Panc1 (cell line): ENCODE results near the gene CD44. TPM values are rescaled to one million over a fixed set of nuclear protein-coding genes. Genes with fewer than 3 reads are reported as not detected.
A peak's percentile ranks its signal among the peaks of the same experiment; 100 is the strongest.

Source experiments
- ATAC-seq: fragments of 200-7000 bp; cut with Tn5 transposase; 2 replicates; pipeline ENCODE4 v1.9.1; 2020; ENCODE audit warnings: mild to moderate bottlenecking, moderate library complexity
- BruUV-seq: library from RNA; stranded (reverse); fragments of 400-500 nt; replicated peaks from 2 replicates; lab custom pipeline; 2021; lab: Mats Ljungman, UMichigan
- CTCF ChIA-PET: fragments of 300-600 bp; sonication (Branson Sonifier 250); formaldehyde crosslinking; loops from one replicate; lab custom pipeline; 2022; ENCODE audit warnings: antibody characterized with exemption; lab: Charles Lee
- POLR2A ChIA-PET: fragments of 300-600 bp; sonication (Branson Sonifier 250); formaldehyde crosslinking; loops from one replicate; lab custom pipeline; 2022; ENCODE audit warnings: antibody characterized with exemption; lab: Charles Lee
- DNase-seq: peaks from one replicate; pipeline ENCODE4 v3.0.0-alpha.2; 2010; ENCODE audit warnings: low read depth, low spot score
- H3K27ac ChIP-seq: 2 replicates; pipeline ENCODE4 v1.5.1; 2011; ENCODE audit warnings: mild to moderate bottlenecking, low read length, inconsistent platforms
- H3K27me3 ChIP-seq: fragments of 200-500 bp; sonication (Bioruptor generic); 2 replicates; pipeline ENCODE4 v1.6.0; 2014; ENCODE audit warnings: low read length, inconsistent platforms; ENCODE audit not compliant: control insufficient read depth, insufficient read depth
- H3K36me3 ChIP-seq: fragments of 200-500 bp; sonication (Bioruptor generic); 2 replicates; pipeline ENCODE4 v1.5.1; 2014; ENCODE audit warnings: inconsistent platforms, mild to moderate bottlenecking, low read length, moderate library complexity; ENCODE audit not compliant: control insufficient read depth, insufficient read depth
- H3K4me1 ChIP-seq: 2 replicates; pipeline ENCODE4 v1.5.1; 2011; ENCODE audit warnings: inconsistent platforms, mild to moderate bottlenecking, low read length, moderate library complexity; ENCODE audit not compliant: control insufficient read depth, insufficient read depth
- H3K4me3 ChIP-seq, 2 experiments: 2 replicates each; pipeline ENCODE4 v1.5.1; 2011 to 2012; ENCODE audit warnings: low read depth in 2 of 2, low read length in 2 of 2, mild to moderate bottlenecking in 2 of 2, inconsistent platforms in 1 of 2, moderate library complexity in 1 of 2
- H3K9me3 ChIP-seq: fragments of 200-500 bp; sonication (Bioruptor generic); 2 replicates; pipeline ENCODE4 v1.5.1; 2014; ENCODE audit warnings: low read depth, mild to moderate bottlenecking, inconsistent platforms, low read length, moderate library complexity; ENCODE audit not compliant: control insufficient read depth, insufficient read depth
- POLR2AphosphoS5 ChIP-seq: IDR thresholded peaks from 2 replicates; pipeline ENCODE4 v1.6.1; 2012; ENCODE audit warnings: mild to moderate bottlenecking, low read depth, low read length, moderate library complexity
- SIN3A ChIP-seq: IDR thresholded peaks from 2 replicates; pipeline ENCODE4 v1.6.1; 2012; ENCODE audit warnings: low read depth, mild to moderate bottlenecking, low read length, moderate library complexity, borderline replicate concordance; ENCODE audit not compliant: insufficient read depth
- TCF7L2 ChIP-seq: IDR thresholded peaks from 2 replicates; pipeline ENCODE4 v1.6.1; 2011; ENCODE audit warnings: mild to moderate bottlenecking, low read depth, low read length, inconsistent platforms
- in situ Hi-C: cut with HindIII; loops from 2 replicates; pipeline ENCODE4 v1.10.0; 2016; ENCODE audit warnings: low sequenced_read_pairs, low pct_unique_long_range_greater_than_20kb
- intact Hi-C: fragments of 100-400 bp; cut with micrococcal nuclease; formaldehyde crosslinking; loops from one replicate; pipeline ENCODE4 v1.10.0; 2022; ENCODE audit not compliant: unreplicated experiment
- total RNA-seq: library from RNA; stranded (reverse); gene quantifications from one replicate; pipeline ENCODE4 v1.2.1, GENCODE V29; 2021; ENCODE audit not compliant: unreplicated experiment
- TF ChIP-seq, protein P1 (sequence below): fragments of 450-650 bp; IDR thresholded peaks from 2 replicates; pipeline ENCODE4 v1.5.1; 2017; ENCODE audit warnings: mild to moderate bottlenecking
- TF ChIP-seq, protein P2 (sequence below), 2 experiments: IDR thresholded peaks; 2 replicates each; pipeline ENCODE4 v1.6.1; 2011 to 2012; ENCODE audit warnings: low read depth in 2 of 2, control low read depth in 1 of 2, low read length in 1 of 2, mild to moderate bottlenecking in 1 of 2, moderate library complexity in 1 of 2; ENCODE audit not compliant: insufficient read depth in 1 of 2

Gene CD44
- total RNA-seq, 1 experiment from 2014 or later: 1,819 TPM

GRCh38 chr11:35231076-35231860 lies 92.3 kb downstream of the CD44 start:
- no peak for DNase-seq
- H3K27ac ChIP-seq: peak overlapping the region; percentile 64
- BruUV-seq: no TSS peak
- ChIA-PET CTCF (no interaction called here), POLR2A (no interaction called here)
- no peak for ATAC-seq
- H3K4me1 ChIP-seq: peaks cover 56% of the 10 kb centered on the region
- in situ Hi-C loops: no loop called here
- H3K4me3 ChIP-seq: no peak overlapping the region
- TF ChIP-seq, protein P1, sequence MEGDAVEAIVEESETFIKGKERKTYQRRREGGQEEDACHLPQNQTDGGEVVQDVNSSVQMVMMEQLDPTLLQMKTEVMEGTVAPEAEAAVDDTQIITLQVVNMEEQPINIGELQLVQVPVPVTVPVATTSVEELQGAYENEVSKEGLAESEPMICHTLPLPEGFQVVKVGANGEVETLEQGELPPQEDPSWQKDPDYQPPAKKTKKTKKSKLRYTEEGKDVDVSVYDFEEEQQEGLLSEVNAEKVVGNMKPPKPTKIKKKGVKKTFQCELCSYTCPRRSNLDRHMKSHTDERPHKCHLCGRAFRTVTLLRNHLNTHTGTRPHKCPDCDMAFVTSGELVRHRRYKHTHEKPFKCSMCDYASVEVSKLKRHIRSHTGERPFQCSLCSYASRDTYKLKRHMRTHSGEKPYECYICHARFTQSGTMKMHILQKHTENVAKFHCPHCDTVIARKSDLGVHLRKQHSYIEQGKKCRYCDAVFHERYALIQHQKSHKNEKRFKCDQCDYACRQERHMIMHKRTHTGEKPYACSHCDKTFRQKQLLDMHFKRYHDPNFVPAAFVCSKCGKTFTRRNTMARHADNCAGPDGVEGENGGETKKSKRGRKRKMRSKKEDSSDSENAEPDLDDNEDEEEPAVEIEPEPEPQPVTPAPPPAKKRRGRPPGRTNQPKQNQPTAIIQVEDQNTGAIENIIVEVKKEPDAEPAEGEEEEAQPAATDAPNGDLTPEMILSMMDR: no peak
- peak; percentile 37 for TF ChIP-seq POLR2AphosphoS5
- TF ChIP-seq, protein P2, sequence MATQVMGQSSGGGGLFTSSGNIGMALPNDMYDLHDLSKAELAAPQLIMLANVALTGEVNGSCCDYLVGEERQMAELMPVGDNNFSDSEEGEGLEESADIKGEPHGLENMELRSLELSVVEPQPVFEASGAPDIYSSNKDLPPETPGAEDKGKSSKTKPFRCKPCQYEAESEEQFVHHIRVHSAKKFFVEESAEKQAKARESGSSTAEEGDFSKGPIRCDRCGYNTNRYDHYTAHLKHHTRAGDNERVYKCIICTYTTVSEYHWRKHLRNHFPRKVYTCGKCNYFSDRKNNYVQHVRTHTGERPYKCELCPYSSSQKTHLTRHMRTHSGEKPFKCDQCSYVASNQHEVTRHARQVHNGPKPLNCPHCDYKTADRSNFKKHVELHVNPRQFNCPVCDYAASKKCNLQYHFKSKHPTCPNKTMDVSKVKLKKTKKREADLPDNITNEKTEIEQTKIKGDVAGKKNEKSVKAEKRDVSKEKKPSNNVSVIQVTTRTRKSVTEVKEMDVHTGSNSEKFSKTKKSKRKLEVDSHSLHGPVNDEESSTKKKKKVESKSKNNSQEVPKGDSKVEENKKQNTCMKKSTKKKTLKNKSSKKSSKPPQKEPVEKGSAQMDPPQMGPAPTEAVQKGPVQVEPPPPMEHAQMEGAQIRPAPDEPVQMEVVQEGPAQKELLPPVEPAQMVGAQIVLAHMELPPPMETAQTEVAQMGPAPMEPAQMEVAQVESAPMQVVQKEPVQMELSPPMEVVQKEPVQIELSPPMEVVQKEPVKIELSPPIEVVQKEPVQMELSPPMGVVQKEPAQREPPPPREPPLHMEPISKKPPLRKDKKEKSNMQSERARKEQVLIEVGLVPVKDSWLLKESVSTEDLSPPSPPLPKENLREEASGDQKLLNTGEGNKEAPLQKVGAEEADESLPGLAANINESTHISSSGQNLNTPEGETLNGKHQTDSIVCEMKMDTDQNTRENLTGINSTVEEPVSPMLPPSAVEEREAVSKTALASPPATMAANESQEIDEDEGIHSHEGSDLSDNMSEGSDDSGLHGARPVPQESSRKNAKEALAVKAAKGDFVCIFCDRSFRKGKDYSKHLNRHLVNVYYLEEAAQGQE (IDR thresholded peaks at IDR 0.05; ENCODE audit: insufficient read depth in 1 of 2, low read depth in 2 of 2, low read length in 1 of 2): no peak
- intact Hi-C loops: loop anchor here (10.0 kb wide), 1 partner anchor 236 kb away; no protein-coding TSS in a partner anchor
- no peaks in the 10 kb centered on the region for H3K27me3 ChIP-seq
- H3K36me3 ChIP-seq: peaks cover 23% of the 10 kb centered on the region; the same call in 1 of the 2 replicates
- H3K9me3 ChIP-seq: no peaks in the 10 kb centered on the region

DNA sequence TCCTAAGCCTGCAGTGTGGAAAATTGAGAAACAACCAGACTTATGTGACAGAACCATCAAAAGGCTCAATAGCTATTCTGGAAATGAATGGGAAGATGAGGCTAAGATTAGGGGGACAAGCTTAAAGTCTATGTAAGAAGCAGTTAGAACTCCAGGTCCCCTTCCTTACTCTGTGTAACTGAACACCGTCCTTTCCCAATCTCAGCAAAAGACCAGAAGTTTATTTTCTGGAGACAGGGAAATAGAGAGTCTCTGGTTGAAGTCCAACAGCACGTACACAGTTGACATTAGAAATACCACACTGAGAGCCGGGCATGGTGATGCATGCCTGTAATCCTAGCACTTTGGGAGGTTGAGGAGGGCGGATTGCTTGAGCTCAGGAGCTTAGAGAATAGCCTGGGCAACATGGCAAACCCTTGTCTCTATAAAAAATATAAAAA lies 93.9 kb downstream of the CD44 start:
- Histone ChIP-seq H3K27me3 (no peaks in the 10 kb centered on the region), H3K4me1 (peaks cover 44% of the 10 kb centered on the region), H3K4me3 (no peak overlapping the region), H3K27ac (peak overlapping the region; percentile 64), H3K36me3 (peaks cover 20% of the 10 kb centered on the region; the same call in 1 of the 2 replicates), H3K9me3 (no peaks in the 10 kb centered on the region)
- TF ChIP-seq TCF7L2 (no peak), POLR2AphosphoS5 (peak; percentile 13), SIN3A (0 out of 2 replicates have a peak, but pooled peaks have one; percentile 53)
- TF ChIP-seq, protein P1: no peak
- TF ChIP-seq, protein P2 (IDR thresholded peaks at IDR 0.05; ENCODE audit: insufficient read depth in 1 of 2, low read depth in 2 of 2, low read length in 1 of 2): 0 out of 4 replicates have a peak, but pooled peaks of 1 of the 2 experiments have one; percentile 26
- intact Hi-C loops: loop anchor here (10.0 kb wide), 1 partner anchor 238 kb away; no protein-coding TSS in a partner anchor
- POLR2A ChIA-PET: no interaction called here
- peak; percentile 36 for ATAC-seq
- no peak for DNase-seq
- no TSS peak for BruUV-seq
- CTCF ChIA-PET: no interaction called here
- in situ Hi-C loops: no loop called here
